NCI-H82 (cell line): ENCODE results near the gene SMYD3.
"Not testable (repeated sequence)": the region's sequence is repeated elsewhere in the genome, so short reads cannot be mapped to it uniquely, and the experiment has no call there.

Source experiments
- DNase-seq: peaks from one replicate; lab custom pipeline; 2025; lab: John Stamatoyannopoulos, UW

SMYD3 gene

DNA sequence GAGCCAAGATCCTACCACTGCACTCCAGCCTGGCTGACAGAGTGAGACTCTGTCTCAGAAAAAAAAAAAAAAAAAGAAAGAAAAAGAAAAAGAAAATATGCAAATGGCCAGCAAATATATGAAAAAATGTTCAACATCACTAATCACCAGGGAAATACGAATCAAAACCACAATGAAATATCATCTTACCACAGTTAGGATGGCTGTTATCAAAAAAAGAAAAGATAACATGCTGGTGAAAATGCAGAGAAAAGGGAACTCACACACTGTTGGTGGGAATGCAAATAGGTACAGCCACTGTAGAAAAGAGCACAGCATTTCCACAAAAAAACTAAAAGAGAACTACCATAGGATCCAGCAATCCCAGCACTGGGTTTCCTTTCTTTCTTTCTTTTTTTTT is 477.5 kb downstream of the SMYD3 start:
- no peak for DNase-seq

DNA sequence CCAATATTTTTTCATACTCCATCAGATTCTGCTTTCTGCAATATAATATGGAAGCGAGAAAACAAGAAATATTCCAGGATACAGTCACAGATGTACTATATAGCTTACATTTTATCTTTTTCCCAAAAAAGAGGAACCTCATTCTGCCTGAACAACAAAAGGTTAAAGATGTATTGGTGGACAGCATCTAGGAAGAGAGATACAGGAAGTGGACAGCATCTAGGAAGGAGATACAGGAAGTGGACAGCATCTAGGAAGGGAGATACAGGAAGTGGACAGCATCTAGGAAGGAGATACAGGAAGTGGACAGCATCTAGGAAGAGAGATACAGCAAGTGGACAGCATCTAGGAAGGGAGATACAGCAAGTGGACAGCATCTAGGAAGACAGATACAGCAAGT is 483.0 kb downstream of the SMYD3 start:
- DNase-seq = not testable (repeated sequence)

DNA sequence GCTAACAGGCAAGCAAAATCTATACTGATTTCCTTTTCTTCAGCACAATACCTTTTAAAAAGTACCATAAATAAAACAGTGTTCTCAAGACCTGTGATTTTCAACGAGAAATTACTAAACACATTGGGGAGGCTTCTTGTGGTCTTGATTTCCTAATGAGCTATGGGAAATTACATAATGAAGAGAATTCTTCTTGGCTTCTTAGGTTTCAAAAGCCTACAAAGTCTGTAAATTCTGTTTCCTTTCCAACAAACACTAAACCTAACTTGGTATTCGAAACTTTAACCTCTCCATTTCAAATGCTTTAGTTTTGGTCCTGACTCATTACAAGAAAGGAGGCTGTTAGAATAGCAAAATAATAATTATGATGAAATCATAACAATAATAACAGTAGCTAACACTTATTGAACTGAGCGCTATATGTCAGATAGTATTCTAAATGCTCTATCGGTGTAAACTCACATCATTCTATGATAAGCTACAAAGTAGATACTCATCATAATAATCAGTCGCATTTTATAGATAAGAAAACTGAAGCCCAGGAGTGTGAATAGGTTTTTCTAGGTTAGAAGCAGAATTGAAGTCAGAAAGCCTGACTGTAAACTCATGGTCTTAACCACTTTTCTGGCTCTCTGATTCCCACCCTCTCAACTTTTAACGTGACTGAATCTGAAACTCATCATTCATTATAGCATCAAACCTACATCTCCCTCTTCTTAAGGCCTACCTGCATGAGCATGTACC is 486.7 kb downstream of the SMYD3 start:
- no peak for DNase-seq

DNA sequence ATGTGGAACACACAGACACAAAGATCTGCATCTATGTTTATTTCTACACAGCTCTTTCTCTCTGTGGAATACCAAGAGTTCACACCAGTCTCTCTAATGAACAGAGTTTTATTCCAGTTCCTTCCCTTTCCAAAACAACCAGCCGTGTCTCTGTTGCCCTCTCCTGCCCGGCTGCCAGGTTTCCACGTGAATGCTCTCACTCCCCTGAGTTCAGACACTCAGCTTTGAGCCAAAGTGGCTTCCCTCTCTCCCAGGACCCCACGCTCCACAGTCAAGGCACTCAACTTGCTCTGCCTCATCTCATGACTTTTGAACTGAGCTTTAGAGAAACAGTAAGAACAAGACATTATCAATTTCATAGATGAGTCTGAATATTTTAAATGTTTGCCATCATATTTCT is 488.9 kb downstream of the SMYD3 start:
- no peak for DNase-seq

DNA sequence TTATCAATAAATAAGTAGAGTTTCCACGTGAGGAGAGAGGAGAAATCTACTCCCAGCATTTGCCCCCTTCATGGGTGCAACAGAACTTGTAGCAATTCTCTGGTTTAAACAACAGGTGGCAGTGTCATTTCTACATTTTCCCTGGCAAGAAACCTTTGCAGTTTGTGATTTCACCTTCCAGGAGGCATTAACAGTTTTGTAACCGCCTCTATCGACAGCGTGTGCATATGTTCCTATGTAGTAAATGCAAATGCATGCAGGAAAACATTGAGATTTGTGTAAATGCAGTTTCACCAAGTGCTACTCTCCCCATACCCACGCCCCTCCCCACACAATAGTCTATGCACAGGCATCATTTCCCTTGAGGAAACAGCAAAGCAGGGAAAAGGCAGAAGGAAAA is 494.7 kb downstream of the SMYD3 start:
- DNase-seq = peak; percentile 77

DNA sequence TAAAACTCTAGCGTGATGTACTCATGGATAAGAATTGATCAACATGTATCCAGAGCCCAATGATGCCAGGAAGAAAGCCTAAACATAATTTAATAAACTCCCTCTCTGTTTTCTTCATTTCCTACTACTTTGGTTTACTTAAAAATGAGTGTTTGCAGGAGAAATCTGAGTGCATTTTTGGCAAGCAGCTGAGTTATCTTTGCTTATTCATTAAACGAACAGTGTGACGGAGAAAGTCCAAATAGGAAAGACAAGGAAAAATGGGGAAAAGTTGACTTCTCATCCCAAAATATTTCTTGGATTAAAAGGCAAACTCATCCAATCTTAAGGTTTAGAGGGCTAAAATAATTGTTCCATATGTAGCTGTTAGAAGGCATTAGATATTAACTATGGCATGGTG is 496.7 kb downstream of the SMYD3 start:
- DNase-seq = no peak

DNA sequence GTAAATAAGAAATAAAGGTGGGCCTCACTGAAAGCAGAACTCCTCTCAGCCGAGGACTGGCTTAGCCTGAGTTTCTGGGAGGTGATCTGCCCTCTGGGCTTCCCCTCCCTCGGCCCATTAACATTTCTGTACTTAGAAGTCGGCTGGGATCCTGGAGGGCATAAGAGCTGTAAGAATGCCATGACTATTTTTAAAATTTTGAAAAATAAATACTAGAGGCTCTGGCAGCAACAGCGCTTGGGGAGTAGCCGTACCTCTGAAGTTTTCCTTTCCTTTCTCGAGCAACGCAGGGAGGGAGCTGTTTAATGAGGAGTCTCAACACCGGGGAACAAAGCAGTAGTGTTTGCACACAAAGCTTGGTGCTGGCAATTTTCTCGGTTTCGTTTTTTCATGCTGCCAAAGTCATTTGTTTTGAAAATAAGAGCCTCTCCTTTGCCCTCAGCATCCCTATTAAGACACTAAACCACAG is 498.7 kb downstream of the SMYD3 start:
- DNase-seq = no peak

DNA sequence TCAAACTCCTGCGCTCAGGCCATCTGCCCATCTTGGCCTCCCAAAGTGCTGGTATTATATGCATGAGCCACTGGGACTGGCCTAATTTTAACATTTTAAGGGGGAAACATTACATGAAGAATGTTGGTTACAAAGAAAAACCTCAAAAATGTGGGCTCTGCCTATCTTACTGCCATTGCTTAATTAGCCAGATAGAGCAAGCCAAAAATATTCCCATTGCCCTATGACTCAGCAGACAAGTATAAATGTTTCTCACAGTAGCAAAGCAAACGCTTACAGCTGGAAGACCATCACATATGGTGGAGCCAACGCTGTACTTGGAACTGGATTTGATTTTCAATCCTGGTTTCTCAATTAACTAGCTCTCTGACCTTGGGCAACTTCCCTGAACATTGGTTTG is 502.0 kb downstream of the SMYD3 start:
- DNase-seq = no peak

DNA sequence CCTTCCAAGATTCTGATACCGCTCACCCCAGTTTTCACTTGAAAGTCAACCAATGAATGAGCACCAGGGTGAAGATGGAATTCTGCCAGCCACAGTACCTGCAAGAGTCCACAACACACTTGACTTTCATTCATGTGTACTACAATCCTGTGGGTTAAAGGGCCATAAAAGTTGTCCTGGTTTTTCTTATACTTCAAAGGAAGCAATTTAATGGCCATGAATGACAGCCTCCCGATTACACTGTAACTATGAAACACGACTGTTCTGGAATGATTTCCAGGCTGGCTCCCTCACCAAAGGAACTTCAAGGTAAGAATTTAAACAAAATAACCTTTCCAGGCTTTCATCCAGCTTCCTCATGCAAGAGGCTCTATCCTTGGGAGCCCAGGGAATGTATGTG is 502.8 kb downstream of the SMYD3 start:
- no peak for DNase-seq

DNA sequence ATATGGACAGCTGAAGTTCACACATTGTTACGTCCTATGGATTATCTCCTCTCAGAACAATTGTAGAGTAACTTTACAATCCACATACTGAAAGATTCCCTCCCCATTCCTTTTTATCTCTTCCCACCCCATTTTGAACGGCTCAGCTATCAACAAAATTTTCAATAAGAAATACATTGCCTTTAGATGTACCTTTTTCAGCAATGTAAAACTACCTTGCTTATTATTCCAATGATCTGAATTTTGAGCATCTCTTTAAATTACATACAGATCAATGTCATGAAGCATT is 503.7 kb downstream of the SMYD3 start:
- DNase-seq = no peak

DNA sequence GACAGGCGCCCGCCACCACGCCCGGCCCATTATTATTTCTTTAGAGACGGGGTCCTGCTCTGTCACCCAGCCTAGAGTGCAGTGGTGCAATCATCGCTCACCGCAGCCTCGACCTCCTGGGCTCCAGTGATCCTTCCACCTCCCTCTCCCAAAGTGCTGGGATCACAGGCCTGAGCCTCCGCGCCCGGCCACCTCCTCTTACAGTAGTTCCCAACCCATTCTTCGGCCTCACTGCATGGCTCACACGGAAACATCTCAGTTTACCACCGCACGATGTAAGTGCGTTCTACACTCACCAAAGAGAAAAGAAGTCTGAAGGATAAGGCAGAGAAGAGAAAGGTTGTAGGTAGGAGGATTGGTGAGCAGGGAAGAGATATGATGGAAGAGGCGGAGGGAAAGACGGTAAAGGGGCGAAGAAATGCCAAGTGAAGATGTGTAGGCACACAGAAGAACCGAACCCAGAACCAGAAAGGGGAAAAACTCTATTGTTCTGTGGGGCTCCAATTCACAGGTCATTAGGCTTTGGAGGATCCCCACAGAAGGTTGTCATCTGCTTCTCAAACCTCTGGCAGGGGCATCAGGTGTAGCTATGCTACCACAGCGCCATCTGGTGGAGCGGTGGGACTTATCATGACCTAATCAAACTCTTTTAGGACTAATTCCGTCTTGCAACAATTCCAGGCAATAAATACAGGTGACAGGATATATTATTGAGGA is 504.2 kb downstream of the SMYD3 start:
- DNase-seq = peak; percentile 96

DNA sequence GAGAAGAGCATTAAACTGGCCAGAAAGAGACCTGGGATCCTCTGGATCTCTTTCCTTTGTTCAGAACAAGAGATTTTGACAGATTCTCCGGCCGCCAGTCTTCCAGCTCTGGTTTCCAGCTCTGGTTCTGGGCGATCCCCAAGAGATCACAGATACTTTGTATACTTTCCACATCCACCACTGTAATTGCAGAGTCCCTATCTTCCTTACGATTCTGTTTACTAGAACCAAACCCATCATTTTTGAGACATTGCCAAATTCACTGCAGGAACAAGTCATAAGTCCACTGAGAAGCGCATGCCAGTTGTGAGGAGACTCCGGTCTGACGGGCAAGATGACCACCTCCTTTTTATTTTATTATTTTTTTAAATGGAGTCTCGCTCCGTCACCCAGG is 505.2 kb downstream of the SMYD3 start:
- no peak for DNase-seq

DNA sequence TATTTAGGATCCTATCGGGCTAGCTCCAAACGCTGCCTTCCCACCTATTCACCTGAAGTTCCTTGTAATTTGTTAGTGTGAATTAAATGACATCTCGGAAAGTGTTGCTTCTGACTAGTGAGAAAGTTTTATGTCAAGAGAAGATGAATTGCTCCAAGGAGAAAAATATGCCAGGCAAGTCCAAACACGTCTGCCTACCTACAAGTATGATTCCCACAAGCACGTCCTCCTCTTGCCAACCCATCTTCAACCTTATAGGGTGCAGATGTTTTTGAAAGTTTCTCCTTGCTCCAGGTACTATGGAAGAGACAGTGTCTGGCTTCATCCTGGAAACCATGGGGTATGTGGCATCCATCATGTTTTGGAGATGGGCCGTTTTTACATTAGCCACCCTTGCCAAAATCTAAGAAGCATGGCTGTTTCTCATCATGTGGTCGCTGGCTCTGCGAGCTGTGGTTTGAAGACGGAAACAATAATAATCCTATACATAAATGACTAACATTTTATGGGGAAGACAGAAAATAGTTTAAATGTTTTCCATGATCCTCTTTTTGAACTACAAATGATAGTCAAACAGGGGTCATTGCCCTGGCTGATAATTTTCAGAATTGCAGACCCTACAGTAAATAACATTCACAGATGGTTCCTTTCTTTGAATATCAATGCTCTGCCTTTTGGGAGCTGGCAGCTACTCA is 505.8 kb downstream of the SMYD3 start:
- no peak for DNase-seq

DNA sequence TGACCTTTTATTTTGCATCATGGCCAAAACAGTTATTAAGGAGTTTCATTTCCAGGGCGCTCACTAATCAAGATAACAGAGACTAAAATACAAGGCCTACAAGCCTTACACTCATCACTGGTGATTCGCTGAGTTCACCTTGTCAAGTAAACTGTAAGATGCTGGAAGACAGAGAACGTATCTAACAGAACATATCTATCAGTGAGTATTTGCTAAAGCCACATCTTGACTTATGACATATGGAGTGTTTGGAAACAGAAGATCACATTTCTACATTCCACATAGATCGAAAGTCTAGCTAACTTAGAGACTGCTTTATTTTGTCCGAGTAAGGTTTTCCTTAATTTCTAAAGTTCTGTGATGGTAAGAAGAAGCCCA is 506.5 kb downstream of the SMYD3 start:
- no peak for DNase-seq

DNA sequence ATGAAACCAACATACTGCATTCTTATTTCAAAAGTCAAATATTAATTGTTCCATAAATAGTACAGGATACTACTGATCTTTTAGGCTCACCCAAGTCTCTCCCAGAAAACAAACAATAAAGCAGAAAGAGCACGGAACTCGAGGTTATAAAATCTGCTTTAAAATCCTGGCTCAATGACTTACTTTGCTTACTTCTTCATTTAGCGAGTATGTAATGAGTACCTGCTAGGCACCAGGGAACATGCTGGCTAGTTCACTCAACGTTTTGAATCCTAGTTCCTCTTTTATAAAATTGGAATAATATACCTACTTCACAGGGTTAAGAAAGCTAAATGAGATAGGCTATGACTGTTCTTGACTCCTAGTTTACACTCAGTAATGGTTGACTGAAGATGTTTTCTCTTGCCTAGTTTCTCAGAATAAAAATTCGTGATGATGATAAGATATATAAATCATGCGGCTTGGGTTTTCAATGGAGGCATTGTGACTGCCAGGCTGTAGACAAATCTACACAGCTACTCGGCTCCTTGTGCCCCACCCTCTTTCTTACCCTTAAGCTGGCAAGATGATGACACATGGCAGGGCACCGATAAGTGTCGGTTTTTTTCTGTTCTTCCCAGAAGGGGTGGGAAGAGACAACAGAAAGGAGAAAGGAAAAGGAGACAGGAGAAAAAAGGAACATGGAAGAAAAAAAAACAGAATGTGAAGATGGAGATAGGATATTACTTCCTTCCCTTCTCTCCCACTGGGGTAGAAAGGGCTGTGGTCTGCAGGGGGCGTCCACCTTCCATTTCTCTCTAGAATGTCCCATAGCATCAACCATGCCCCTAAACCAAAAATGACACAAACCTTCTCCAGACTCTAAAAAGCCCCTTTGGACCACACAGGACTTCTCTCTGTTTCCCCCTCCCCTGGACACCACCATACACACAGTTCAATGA is 507.1 kb downstream of the SMYD3 start:
- no peak for DNase-seq

DNA sequence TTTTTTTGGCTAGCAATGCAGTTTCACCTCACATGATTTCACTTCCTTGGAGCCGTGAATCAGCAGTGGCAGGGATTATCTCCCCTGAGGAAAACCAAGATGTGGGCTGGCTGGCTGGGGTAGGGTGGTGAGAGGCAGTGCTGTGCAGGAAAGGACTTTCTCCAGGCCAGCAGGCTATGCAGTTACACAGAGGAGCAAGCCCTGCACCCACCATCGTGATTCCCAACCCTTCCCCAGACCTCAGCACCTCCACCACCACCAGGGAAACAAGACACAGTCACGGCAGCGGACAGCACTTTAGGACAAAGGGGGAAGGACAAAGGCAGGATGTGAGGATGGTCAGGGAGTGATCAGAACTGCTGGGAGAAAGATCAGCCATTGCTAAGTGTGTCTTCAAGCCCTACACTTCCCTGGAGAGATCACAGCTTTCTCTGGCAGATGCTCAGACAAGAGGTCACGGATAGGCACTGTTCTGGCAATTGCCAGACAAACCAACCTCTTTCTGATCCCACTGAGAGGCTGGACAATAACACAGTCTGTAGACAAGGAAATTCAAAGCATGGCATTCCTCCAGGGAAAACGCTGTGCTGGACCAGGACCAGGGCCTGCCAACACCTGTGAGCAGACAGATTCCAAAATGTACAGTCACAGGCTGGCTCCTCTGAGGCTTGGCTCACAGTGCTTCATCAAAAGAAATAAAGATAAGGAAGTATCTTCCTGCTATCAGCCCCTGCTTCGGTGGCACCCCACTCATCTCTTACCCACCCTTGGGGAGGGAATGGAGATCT is 509.4 kb downstream of the SMYD3 start:
- no peak for DNase-seq

DNA sequence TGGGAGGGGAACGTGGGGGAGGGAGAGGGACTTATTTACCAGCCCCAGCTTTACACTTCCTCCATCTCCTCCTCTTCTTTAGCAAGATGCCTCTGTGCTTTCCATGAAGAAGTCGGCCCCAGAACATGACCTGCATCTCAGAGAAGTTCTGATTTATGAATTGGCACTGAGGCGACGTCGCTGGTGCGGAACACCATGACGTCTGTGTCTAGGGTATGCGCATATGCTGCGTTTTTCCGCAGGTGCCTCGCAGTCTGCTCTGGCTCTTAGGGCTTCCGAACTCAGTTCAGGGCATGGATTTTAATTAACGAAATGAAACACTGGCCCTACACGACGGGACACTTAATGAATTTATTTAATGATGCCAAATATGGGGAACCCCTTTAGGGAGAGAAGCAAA is 510.3 kb downstream of the SMYD3 start:
- no peak for DNase-seq

DNA sequence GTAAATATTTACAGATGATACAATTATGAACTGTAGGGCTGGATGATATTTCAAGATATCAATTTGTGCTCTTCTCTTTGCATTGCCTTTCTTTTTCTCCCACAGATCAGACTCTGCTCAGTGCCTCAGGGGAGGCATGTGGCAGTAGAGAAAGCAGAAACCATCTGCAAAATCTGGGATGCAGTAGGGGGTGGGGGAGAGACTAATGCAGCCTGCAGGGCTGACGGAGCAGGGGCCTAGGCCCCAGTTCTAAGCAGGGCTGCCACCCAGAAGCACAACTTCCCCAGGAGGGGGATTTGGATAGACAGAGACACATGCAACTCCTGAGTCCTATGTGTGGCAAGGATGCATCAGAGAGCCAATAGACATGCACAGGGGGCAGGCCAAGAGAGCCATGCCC is 511.6 kb downstream of the SMYD3 start:
- no peak for DNase-seq

DNA sequence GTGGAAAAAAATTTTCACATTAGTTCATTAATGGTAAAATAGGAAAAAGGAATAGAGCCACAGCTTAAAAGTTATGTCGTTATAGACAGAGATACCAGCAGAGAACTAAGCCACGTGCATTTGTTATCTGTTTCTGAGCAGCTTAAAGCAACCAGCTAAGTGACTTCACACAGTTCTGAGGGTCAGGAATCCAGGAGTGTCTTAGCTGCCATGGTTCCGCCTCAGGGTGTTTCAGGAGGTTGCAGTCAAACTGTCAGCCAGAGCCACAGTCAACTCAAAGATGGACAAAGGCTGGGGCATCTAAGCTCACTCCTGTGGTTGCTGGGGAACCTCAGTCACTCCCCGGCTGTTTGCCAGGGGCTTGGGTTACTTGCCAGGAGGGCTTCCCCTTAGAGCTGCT is 515.8 kb downstream of the SMYD3 start:
- DNase-seq = no peak

DNA sequence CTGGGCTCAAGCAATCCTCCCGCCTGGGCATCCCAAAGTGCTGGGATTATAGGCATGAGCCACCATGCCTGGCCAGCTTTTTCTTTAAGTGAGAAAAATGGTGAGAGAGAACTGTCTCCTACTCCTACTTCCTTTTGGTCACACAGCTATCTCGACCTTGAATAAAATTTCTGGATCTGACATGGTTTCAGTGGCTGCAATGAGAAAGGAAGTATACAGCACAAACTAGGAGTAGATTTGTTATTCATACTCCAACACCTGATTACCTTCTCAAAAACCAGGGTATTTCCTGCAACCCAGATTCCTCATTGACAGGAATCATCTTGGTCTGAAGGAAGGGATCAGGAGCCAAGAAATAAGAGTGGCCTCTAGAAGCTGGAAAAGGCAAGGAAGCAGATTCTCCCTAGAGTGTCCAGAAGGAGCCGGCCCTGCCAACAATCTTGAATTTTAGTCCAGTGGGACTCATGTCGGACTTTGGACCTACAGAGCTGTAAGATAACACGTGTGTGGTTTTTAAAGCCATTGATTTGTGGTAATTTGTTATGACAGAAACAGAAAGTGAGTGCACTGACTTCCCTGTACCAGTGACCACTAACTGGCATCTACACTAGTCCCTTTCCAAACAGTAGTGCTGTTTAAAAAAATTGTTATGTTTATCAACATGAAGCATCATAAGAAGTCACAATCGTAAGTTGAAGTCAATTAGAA is 516.6 kb downstream of the SMYD3 start:
- no peak for DNase-seq
